Renal pelvis (tissue), 4 donors: ENCODE measurements around the gene NKIRAS2. TPM values are rescaled to one million over a fixed set of nuclear protein-coding genes. Genes with fewer than 3 reads are reported as not detected.
A peak's percentile ranks its signal among the peaks of the same experiment; 100 is the strongest.

Source experiments
- DNase-seq: peaks from one replicate; pipeline ENCODE4 v3.0.0-alpha.2; 2013
- polyA plus RNA-seq, 3 donors: library from polyadenylated mRNA; unstranded; fragments of 120-200 nt; gene quantifications; one replicate each; pipeline ENCODE4 v1.2.1, GENCODE V29; 2013; ENCODE audit not compliant: insufficient read length in 3 of 3

The NKIRAS2 gene
- polyA plus RNA-seq, 3 donors = 54.6 to 58.4 (median 57.2) TPM

GRCh38 chr17:42051645-42052044 lies 31.8 kb downstream of the NKIRAS2 start:
- DNase-seq = no peak

DNA sequence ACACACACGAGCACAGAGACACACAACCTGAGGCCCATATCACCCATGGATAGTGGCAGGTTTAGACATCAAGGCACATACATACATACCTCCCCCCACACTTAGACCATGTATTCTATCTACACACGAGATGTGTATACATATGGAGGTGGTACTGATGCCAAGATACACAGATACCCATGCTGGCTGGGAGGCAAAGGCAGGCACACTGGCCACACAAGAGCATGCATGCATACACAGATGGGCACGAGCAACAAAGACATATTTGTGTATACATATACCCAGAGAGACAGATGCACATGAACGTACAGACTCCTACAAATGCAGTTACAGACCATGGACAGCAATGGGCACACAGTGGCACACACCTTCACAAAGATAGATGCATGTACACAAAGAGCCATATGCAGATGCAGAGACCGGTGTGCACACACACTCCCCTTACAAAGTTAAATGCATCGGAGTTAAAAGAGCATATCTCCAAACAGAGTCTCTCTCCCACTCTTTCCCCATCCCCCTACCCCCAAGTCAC lies 32.5 kb downstream of the NKIRAS2 start:
- DNase-seq = no peak

- peak; percentile 47 for DNase-seq
These were observed 34.0 kb downstream of the NKIRAS2 start for GRCh38 chr17:42053731-42054500.

DNA sequence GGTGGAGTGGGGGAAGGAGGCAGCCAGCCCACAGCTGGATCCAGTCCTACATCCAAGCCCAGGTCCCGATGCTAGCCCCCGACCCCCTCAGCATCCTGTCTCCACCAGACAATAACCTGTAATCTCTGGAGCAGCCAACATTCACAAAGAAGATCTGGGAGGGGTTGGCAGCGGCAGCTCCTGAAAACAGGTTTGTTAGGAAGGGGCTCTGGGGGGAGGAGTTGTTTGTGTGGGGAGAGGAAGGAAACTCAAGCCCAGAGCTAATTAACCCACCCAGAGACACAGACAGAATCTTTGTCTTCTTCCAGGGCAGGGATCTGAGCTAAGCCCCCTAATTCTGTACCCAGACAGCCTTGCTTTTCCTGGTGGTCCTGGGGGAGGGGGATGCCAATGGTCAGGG lies 35.1 kb downstream of the NKIRAS2 start:
- peak; percentile 37 for DNase-seq

GRCh38 chr17:42055496-42055895 lies 35.6 kb downstream of the NKIRAS2 start:
- DNase-seq = peak; percentile 72

DNA sequence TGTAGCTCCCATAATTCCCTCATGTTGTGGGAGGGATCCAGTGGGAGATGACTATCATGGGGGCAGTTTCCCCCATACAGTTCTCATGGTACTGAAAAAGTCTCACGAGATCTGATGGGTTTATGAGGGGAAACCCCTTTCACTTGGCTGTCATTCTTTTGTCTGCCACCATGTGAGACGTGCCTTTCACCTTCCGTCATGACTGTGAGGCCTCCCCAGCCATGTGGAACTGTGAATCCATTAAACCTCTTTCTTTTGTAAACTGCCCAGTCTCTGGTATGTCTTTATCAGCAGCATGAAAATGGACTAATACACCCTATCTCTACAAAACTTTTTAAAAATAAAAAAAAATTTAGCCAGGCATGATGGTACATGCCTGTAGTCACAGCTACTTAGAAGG lies 36.7 kb downstream of the NKIRAS2 start:
- no peak for DNase-seq

DNA sequence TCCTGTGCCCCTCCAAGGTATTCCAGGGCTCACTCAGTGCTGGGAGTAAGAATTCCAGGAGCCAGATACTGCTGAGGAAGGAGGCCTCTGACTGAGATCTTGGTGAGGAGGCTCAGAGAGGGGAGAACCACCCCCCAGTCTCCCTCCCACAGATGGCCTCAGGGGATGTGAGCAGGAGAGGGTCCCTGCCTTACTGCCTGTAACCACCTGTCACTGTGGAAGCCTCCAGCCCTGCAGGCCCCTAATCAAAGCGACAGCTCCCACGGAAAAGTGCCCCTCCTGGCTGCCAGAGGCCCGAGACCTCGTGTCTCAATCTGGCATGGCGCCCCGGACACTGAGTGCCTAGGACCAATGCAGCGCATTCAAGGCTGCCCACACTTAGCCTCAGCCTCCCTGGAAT lies 38.2 kb downstream of the NKIRAS2 start:
- no peak for DNase-seq

DNA sequence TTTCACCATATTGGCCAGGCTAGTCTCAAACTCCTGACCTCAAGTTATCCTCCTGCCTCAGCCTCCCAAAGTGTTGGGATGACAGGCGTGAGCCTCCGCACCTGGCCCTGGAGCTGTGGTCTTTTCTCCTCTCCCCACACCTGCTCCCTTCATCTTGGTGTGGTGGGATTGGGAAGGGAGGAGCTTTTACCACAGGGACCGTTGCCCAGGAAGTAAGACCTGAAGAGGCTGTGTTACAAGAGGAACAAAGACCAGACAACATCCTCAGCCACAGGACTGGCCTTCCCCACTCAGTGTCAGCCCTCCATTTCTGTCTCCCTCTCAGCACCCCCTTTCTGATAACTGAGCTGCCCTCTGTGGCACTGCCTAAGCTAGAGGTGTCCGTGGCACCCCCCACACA lies 39.9 kb downstream of the NKIRAS2 start:
- no peak for DNase-seq

DNA sequence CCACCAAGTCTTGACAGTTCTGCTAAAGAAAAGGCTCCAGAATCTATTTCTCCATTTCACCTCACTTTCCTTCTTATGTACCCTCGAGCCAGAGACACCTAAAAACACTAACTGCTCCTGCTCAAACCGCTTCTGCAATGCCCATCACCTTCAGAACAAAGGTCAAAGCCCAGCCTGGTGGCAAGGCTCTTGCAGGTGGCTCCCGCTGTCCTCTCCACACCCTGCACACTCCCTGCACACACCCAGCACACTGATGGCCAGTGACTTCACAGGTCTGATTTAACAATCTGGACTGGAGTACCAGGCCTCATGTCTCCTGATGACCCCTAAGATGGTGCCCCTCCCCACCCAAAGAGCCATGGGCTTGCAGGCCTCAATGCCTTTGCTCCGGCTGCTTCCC lies 40.3 kb downstream of the NKIRAS2 start:
- DNase-seq = no peak

- DNase-seq = no peak
These were observed 42.0 kb downstream of the NKIRAS2 start for GRCh38 chr17:42061646-42062487.

- DNase-seq = no peak
These were observed 42.8 kb downstream of the NKIRAS2 start for GRCh38 chr17:42062681-42063080.

DNA sequence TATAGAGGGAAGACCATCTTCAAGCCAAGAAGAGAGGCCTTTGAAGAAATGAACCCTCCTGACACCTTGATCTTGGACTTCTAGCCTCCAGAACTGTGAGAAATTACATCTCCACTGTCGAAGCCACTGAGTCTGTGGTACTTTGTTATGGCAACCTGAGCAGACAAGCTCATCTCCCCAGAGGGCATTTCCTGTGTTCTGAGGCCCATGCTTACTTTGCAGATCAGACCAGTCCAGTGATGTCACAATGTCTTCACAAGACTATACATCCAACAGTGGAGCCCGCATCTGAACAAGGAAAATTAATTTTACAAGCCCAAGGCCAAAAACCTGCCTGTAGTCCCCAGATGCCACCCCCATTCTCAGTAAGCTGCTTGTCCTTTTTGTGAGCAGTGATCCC lies 45.3 kb downstream of the NKIRAS2 start:
- DNase-seq = no peak

GRCh38 chr17:42067371-42068091 lies 47.6 kb downstream of the NKIRAS2 start:
- DNase-seq = peak; percentile 54

GRCh38 chr17:42068979-42069378 lies 49.1 kb downstream of the NKIRAS2 start:
- DNase-seq = no peak

- DNase-seq = no peak
These were observed 51.9 kb downstream of the NKIRAS2 start for GRCh38 chr17:42071810-42072209.

GRCh38 chr17:42072323-42073187 lies 52.7 kb downstream of the NKIRAS2 start:
- DNase-seq = no peak

Other genes starting within 250 kb of the NKIRAS2 start
- gene JUP, start 233.4 kb upstream of the NKIRAS2 start, polyA plus RNA-seq = 100 to 1,000 TPM; 218 to 260 (median 242) TPM
- 10 to 100 TPM; 43.4 to 48.8 (median 44.8) TPM for gene P3H4, start 208.1 kb upstream of the NKIRAS2 start, polyA plus RNA-seq
- 100 to 1,000 TPM; 142 to 163 (median 160) TPM for gene FKBP10, start 207.1 kb upstream of the NKIRAS2 start, polyA plus RNA-seq
- 100 to 1,000 TPM in 1 of 3 donors, 10 to 100 TPM in 2; 91.4 to 111 (median 91.7) TPM for gene NT5C3B, start 183.9 kb upstream of the NKIRAS2 start, polyA plus RNA-seq
- under 1 TPM; 0.24 to 0.27 (median 0.27) TPM for gene KLHL10, start 182.3 kb upstream of the NKIRAS2 start, polyA plus RNA-seq
- 10 to 100 TPM in 2 of 3 donors, 1 to 10 TPM in 1; 8.7 to 12.1 (median 10.3) TPM for gene KLHL11, start 154.7 kb upstream of the NKIRAS2 start, polyA plus RNA-seq
- gene ACLY, start 101.1 kb upstream of the NKIRAS2 start, polyA plus RNA-seq = 10 to 100 TPM; 89.5 to 92.9 (median 90.9) TPM
- 1 to 10 TPM; 5.9 to 8.6 (median 7.6) TPM for gene ODAD4, start 89.5 kb upstream of the NKIRAS2 start, polyA plus RNA-seq
- 10 to 100 TPM; 68.3 to 81.0 (median 77.0) TPM for gene CNP, start 53.3 kb upstream of the NKIRAS2 start, polyA plus RNA-seq
- 100 to 1,000 TPM; 140 to 165 (median 150) TPM for gene DNAJC7, start 2.7 kb upstream of the NKIRAS2 start, polyA plus RNA-seq
- gene C17orf113, start 30.5 kb downstream of the NKIRAS2 start, polyA plus RNA-seq = 1 to 10 TPM; 3.8 to 6.2 (median 5.5) TPM
- gene ZNF385C, start 78.4 kb downstream of the NKIRAS2 start, polyA plus RNA-seq = 1 to 10 TPM; 6.3 to 9.0 (median 6.9) TPM
- 10 to 100 TPM in 1 of 3 donors, 1 to 10 TPM in 2; 8.6 to 11.2 (median 9.3) TPM for gene DHX58, start 92.6 kb downstream of the NKIRAS2 start, polyA plus RNA-seq
- gene KAT2A, start 101.3 kb downstream of the NKIRAS2 start, polyA plus RNA-seq = 10 to 100 TPM; 64.7 to 73.3 (median 71.1) TPM
- under 1 TPM; 0.30 to 0.50 (median 0.49) TPM for gene HSPB9, start 102.7 kb downstream of the NKIRAS2 start, polyA plus RNA-seq
- 100 to 1,000 TPM; 141 to 155 (median 153) TPM for gene RAB5C, start 134.9 kb downstream of the NKIRAS2 start, polyA plus RNA-seq
- gene KCNH4, start 161.1 kb downstream of the NKIRAS2 start, polyA plus RNA-seq = under 1 TPM; 0.04 to 0.10 (median 0.04) TPM
- not detected for gene HCRT, start 165.4 kb downstream of the NKIRAS2 start, polyA plus RNA-seq
- 10 to 100 TPM; 18.4 to 21.9 (median 19.3) TPM for gene GHDC, start 174.4 kb downstream of the NKIRAS2 start, polyA plus RNA-seq